T-helper 1 cell (primary cell): ENCODE measurements around the gene PCNX2.

Source experiments
- DNase-seq, 5 donors: peaks; one replicate each; pipeline ENCODE4 v3.0.0-alpha.2; 2012 to 2020

PCNX2 gene

GRCh38 chr1:233255145-233255544, 40.4 kb downstream of the PCNX2 start:
- DNase-seq = no peak

- DNase-seq = no peak
These were observed 41.6 kb downstream of the PCNX2 start for GRCh38 chr1:233253832-233254331.

GRCh38 chr1:233253231-233253831, 42.2 kb downstream of the PCNX2 start:
- no peak for DNase-seq

GRCh38 chr1:233252441-233252840, 43.1 kb downstream of the PCNX2 start:
- no peak for DNase-seq

- no peak for DNase-seq
These were observed 44.3 kb downstream of the PCNX2 start for GRCh38 chr1:233251201-233251720.

- no peak for DNase-seq
These were observed 47.5 kb downstream of the PCNX2 start for GRCh38 chr1:233248014-233248413.

GRCh38 chr1:233246965-233247364, 48.6 kb downstream of the PCNX2 start:
- no peak for DNase-seq

GRCh38 chr1:233245191-233245765, 50.2 kb downstream of the PCNX2 start:
- DNase-seq = no peak

- no peak for DNase-seq
These were observed 51.3 kb downstream of the PCNX2 start for GRCh38 chr1:233244183-233244582.

GRCh38 chr1:233242827-233243483, 52.6 kb downstream of the PCNX2 start:
- no peak for DNase-seq

GRCh38 chr1:233241759-233242158, 53.8 kb downstream of the PCNX2 start:
- DNase-seq = no peak

GRCh38 chr1:233240829-233241682, 54.5 kb downstream of the PCNX2 start:
- DNase-seq = peak in 1 of 5 donors; percentile 8

- no peak for DNase-seq
These were observed 55.2 kb downstream of the PCNX2 start for GRCh38 chr1:233240371-233240770.

- DNase-seq = no peak
These were observed 56.6 kb downstream of the PCNX2 start for GRCh38 chr1:233238884-233239431.

- no peak for DNase-seq
These were observed 57.9 kb downstream of the PCNX2 start for GRCh38 chr1:233237647-233238046.

GRCh38 chr1:233233508-233234040, 62.0 kb downstream of the PCNX2 start:
- no peak for DNase-seq

GRCh38 chr1:233230011-233230410, 65.5 kb downstream of the PCNX2 start:
- no peak for DNase-seq

- no peak for DNase-seq
These were observed 66.2 kb downstream of the PCNX2 start for GRCh38 chr1:233229288-233229687.

GRCh38 chr1:233227930-233228465, 67.5 kb downstream of the PCNX2 start:
- no peak for DNase-seq

- DNase-seq = no peak
These were observed 71.2 kb downstream of the PCNX2 start for GRCh38 chr1:233224311-233224710.

- DNase-seq = no peak
These were observed 77.7 kb downstream of the PCNX2 start for GRCh38 chr1:233217832-233218231.

- no peak for DNase-seq
These were observed 79.5 kb downstream of the PCNX2 start for GRCh38 chr1:233216009-233216408.
